ENCODE data around the gene TSHZ3. TPM values are rescaled to one million over a fixed set of nuclear protein-coding genes. Genes with fewer than 3 reads are reported as not detected.
A peak's percentile ranks its signal among the peaks of the same experiment; 100 is the strongest.

Gene TSHZ3, protein sequence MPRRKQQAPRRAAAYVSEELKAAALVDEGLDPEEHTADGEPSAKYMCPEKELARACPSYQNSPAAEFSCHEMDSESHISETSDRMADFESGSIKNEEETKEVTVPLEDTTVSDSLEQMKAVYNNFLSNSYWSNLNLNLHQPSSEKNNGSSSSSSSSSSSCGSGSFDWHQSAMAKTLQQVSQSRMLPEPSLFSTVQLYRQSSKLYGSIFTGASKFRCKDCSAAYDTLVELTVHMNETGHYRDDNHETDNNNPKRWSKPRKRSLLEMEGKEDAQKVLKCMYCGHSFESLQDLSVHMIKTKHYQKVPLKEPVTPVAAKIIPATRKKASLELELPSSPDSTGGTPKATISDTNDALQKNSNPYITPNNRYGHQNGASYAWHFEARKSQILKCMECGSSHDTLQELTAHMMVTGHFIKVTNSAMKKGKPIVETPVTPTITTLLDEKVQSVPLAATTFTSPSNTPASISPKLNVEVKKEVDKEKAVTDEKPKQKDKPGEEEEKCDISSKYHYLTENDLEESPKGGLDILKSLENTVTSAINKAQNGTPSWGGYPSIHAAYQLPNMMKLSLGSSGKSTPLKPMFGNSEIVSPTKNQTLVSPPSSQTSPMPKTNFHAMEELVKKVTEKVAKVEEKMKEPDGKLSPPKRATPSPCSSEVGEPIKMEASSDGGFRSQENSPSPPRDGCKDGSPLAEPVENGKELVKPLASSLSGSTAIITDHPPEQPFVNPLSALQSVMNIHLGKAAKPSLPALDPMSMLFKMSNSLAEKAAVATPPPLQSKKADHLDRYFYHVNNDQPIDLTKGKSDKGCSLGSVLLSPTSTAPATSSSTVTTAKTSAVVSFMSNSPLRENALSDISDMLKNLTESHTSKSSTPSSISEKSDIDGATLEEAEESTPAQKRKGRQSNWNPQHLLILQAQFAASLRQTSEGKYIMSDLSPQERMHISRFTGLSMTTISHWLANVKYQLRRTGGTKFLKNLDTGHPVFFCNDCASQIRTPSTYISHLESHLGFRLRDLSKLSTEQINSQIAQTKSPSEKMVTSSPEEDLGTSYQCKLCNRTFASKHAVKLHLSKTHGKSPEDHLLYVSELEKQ
- polyA plus RNA-seq (2011; rRNA removed) (3.6 and 5.1 TPM in 2 replicates), polyA minus RNA-seq (2011; rRNA and poly(A)+ RNA removed) (8.0 and 11.7 TPM in 2 replicates)

DNA sequence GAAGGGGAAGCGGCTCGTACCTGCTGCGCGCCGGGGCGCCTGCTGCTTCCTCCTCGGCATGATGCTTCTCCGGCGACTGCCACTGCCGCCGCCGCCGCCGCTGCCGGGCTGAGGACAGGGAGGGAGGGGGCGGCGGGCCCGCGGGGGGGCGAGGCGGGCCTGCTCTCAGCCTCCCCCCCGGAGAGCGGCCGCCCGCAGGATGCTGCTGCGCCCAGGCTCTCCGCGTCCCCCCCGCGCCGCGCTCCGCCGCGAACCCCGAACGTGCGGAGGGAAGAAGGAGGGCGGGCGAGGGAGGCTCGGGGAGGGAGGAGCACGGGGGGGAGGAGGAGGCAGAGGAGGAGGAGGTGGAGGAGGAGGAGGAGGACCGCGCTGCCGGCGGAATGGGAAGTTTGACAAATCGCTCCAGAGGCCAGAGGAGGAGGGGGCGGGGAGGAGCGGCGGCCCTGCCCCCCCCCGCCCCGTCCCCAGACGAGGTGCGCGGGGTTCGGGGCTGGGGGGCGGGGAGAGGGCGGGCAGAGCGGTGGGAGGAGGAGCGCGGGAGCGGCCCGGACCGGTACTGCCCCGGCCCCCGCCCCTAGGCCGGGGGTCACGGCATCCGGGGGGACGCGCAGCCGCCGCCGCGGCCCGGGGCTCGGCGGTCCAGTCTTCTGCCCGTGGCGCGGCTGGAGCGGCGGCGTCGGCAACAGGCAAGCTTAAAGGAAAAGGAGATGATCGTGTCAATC, at the start of gene TSHZ3:
Gene TSHZ3, minus strand, starts transcription at position 277 of the 722 bp plus-strand sequence. Its CDS starts 217 bp downstream, at position 60.
- DNase-seq (ENCODE audit: low read depth): no peak
- Histone ChIP-seq H3K27me3 (ENCODE audit: control insufficient read depth, insufficient read depth, low read length) (no peaks in the 10 kb centered on the region), H3K4me3 (ENCODE audit: low read depth, low read length) (peak within 1 kb of the TSS; percentile 85), H3K36me3 (ENCODE audit: control insufficient read depth, insufficient read depth, low read length) (peaks cover 1% of the 10 kb centered on the region; the same call in 1 of the 2 replicates)
- ChIA-PET CTCF (interaction anchor here (0.6 to 1.1 kb wide), 2 partner anchors 18 to 89 kb away, joined by 3 to 4 read pairs; no protein-coding TSS in a partner anchor), POLR2A (interaction anchor here (0.7 kb wide), 1 partner anchor 26 kb away, joined by 4 read pairs; no protein-coding TSS in a partner anchor)
- TF ChIP-seq, protein P1, sequence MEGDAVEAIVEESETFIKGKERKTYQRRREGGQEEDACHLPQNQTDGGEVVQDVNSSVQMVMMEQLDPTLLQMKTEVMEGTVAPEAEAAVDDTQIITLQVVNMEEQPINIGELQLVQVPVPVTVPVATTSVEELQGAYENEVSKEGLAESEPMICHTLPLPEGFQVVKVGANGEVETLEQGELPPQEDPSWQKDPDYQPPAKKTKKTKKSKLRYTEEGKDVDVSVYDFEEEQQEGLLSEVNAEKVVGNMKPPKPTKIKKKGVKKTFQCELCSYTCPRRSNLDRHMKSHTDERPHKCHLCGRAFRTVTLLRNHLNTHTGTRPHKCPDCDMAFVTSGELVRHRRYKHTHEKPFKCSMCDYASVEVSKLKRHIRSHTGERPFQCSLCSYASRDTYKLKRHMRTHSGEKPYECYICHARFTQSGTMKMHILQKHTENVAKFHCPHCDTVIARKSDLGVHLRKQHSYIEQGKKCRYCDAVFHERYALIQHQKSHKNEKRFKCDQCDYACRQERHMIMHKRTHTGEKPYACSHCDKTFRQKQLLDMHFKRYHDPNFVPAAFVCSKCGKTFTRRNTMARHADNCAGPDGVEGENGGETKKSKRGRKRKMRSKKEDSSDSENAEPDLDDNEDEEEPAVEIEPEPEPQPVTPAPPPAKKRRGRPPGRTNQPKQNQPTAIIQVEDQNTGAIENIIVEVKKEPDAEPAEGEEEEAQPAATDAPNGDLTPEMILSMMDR (IDR thresholded peaks at IDR 0.05; ENCODE audit: insufficient read depth, low read depth, low read length): no peak

- no peak for DNase-seq (ENCODE audit: low read depth)
- TF ChIP-seq, protein P1 (IDR thresholded peaks at IDR 0.05; ENCODE audit: insufficient read depth, low read depth, low read length): no peak
- ChIA-PET POLR2A (no interaction called here), CTCF (interaction anchor here (1.4 kb wide), 1 partner anchor 14 kb away, joined by 3 read pairs; no protein-coding TSS in a partner anchor)
- Histone ChIP-seq H3K27me3 (ENCODE audit: control insufficient read depth, insufficient read depth, low read length) (peaks cover 12% of the 10 kb centered on the region), H3K4me3 (ENCODE audit: low read depth, low read length) (no peak overlapping the region), H3K36me3 (ENCODE audit: control insufficient read depth, insufficient read depth, low read length) (no peaks in the 10 kb centered on the region)
These were observed 48.1 kb upstream of the TSHZ3 start for GRCh38 chr19:31397308-31397707.

DNA sequence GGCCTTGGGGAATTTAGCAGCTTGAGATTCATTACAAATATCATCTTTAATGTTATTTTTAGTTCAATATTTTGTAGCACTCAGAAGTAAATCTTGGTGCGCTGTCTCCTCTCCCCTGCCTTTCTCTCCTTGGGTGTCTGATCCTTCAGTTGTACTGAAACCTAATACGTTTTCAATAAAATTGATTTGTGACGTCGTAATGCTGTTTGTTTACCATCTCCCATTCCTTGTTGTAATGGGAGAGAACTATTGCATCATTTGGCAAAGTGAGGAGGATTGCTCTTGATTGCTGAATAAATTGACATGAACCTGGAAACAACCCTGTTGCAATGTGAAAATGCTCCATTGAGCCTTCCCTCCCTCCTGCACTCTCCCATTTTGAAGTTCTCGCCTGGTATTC, 43.2 kb upstream of the TSHZ3 start:
- POLR2A ChIA-PET: no interaction called here
- no peak for DNase-seq (ENCODE audit: low read depth)
- Histone ChIP-seq H3K36me3 (ENCODE audit: control insufficient read depth, insufficient read depth, low read length) (no peaks in the 10 kb centered on the region), H3K4me3 (ENCODE audit: low read depth, low read length) (no peak overlapping the region), H3K27me3 (ENCODE audit: control insufficient read depth, insufficient read depth, low read length) (peaks cover 5% of the 10 kb centered on the region)
- CTCF ChIA-PET: no interaction called here
- TF ChIP-seq, protein P1 (IDR thresholded peaks at IDR 0.05; ENCODE audit: insufficient read depth, low read depth, low read length): no peak

GRCh38 chr19:31391518-31391917, 42.3 kb upstream of the TSHZ3 start:
- peaks cover 5% of the 10 kb centered on the region for H3K27me3 ChIP-seq (ENCODE audit: control insufficient read depth, insufficient read depth, low read length)
- H3K36me3 ChIP-seq (ENCODE audit: control insufficient read depth, insufficient read depth, low read length): no peaks in the 10 kb centered on the region
- POLR2A ChIA-PET: no interaction called here
- CTCF ChIA-PET: no interaction called here
- no peak for DNase-seq (ENCODE audit: low read depth)
- TF ChIP-seq, protein P1 (IDR thresholded peaks at IDR 0.05; ENCODE audit: insufficient read depth, low read depth, low read length): no peak
- no peak overlapping the region for H3K4me3 ChIP-seq (ENCODE audit: low read depth, low read length)

Data from BJ (cell line).